Activated CD4-positive, alpha-beta memory T cell treated with anti-CD3 and anti-CD28 coated beads for 36 hours (primary cell): ENCODE measurements around the gene TULP3. TPM values are rescaled to one million over a fixed set of nuclear protein-coding genes. Genes with fewer than 3 reads are reported as not detected.

Experiments
- CTCF ChIA-PET: fragments of 350-600 bp; sonication (Branson Sonifier 250); formaldehyde crosslinking; loops from one replicate; lab custom pipeline; 2021; ENCODE audit warnings: antibody characterized with exemption, inconsistent platforms; lab: Charles Lee
- POLR2A ChIA-PET: fragments of 350-600 bp; sonication (Branson Sonifier 250); formaldehyde crosslinking; loops from one replicate; lab custom pipeline; 2021; ENCODE audit warnings: antibody characterized with exemption; lab: Charles Lee
- DNase-seq: peaks from one replicate; pipeline ENCODE4 v3.0.0-alpha.2; 2020
- H3K27ac Mint-ChIP-seq: one replicate; pipeline ENCODE4 v1.8.0; 2021; ENCODE audit warnings: mixed read lengths
- H3K27me3 Mint-ChIP-seq: one replicate; pipeline ENCODE4 v1.8.0; 2021; ENCODE audit warnings: mixed read lengths
- H3K36me3 Mint-ChIP-seq: one replicate; pipeline ENCODE4 v1.8.0; 2021; ENCODE audit warnings: mixed read lengths
- H3K4me1 Mint-ChIP-seq: one replicate; pipeline ENCODE4 v1.8.0; 2021; ENCODE audit warnings: low read depth, mixed read lengths
- H3K4me3 Mint-ChIP-seq: one replicate; pipeline ENCODE4 v1.8.0; 2021; ENCODE audit warnings: mild to moderate bottlenecking, mixed read lengths
- H3K9me3 Mint-ChIP-seq: one replicate; pipeline ENCODE4 v1.8.0; 2021; ENCODE audit warnings: mixed read lengths
- intact Hi-C: fragments of 100-400 bp; cut with micrococcal nuclease; formaldehyde crosslinking; loops from one replicate; pipeline ENCODE4 v1.15.1; 2023
- total RNA-seq, 2 experiments: library from RNA; stranded (reverse); gene quantifications; one replicate each; pipeline ENCODE4 v1.2.3, GENCODE V29; 2021

TULP3 gene
- total RNA-seq, 2 experiments from 2014 or later = 5.5 to 6.5 TPM

- intact Hi-C loops = no loop called here
- no peak for DNase-seq
- POLR2A ChIA-PET = no interaction called here
- H3K36me3 Mint-ChIP-seq = peaks cover 14% of the 10 kb centered on the region
- no peak overlapping the region for H3K4me3 Mint-ChIP-seq
- no peak overlapping the region for H3K27ac Mint-ChIP-seq
- no peaks in the 10 kb centered on the region for H3K4me1 Mint-ChIP-seq
- H3K27me3 Mint-ChIP-seq = no peaks in the 10 kb centered on the region
- no peaks in the 10 kb centered on the region for H3K9me3 Mint-ChIP-seq
- CTCF ChIA-PET = no interaction called here
Observed at GRCh38 chr12:2934371-2934770, 43.7 kb downstream of the TULP3 start.

GRCh38 chr12:2936301-2936700, 45.6 kb downstream of the TULP3 start:
- POLR2A ChIA-PET = no interaction called here

GRCh38 chr12:2937500-2937899, 46.8 kb downstream of the TULP3 start:
- Mint-ChIP-seq H3K27me3 (no peaks in the 10 kb centered on the region), H3K36me3 (peaks cover 7% of the 10 kb centered on the region), H3K4me3 (no peak overlapping the region), H3K9me3 (no peaks in the 10 kb centered on the region), H3K4me1 (no peaks in the 10 kb centered on the region), H3K27ac (no peak overlapping the region)
- DNase-seq = no peak
- CTCF ChIA-PET = no interaction called here
- POLR2A ChIA-PET = no interaction called here
- intact Hi-C loops = no loop called here

More at GRCh38 chr12:2936301-2936700, 45.6 kb downstream of the TULP3 start:
- no peak overlapping the region for H3K4me3 Mint-ChIP-seq
- no peak for DNase-seq
- intact Hi-C loops = no loop called here
- no peaks in the 10 kb centered on the region for H3K9me3 Mint-ChIP-seq
- no peak overlapping the region for H3K27ac Mint-ChIP-seq
- no peaks in the 10 kb centered on the region for H3K4me1 Mint-ChIP-seq
- CTCF ChIA-PET = no interaction called here
- no peaks in the 10 kb centered on the region for H3K27me3 Mint-ChIP-seq
- H3K36me3 Mint-ChIP-seq = peaks cover 7% of the 10 kb centered on the region

- no peak overlapping the region for H3K27ac Mint-ChIP-seq
- no peaks in the 10 kb centered on the region for H3K27me3 Mint-ChIP-seq
- H3K4me1 Mint-ChIP-seq = no peaks in the 10 kb centered on the region
- ChIA-PET CTCF (no interaction called here), POLR2A (no interaction called here)
- H3K36me3 Mint-ChIP-seq = peaks cover 6% of the 10 kb centered on the region
- intact Hi-C loops = no loop called here
- H3K9me3 Mint-ChIP-seq = no peaks in the 10 kb centered on the region
- DNase-seq = no peak
- no peak overlapping the region for H3K4me3 Mint-ChIP-seq
Observed at GRCh38 chr12:2939191-2939590, 48.5 kb downstream of the TULP3 start.

GRCh38 chr12:2940564-2940963, 49.9 kb downstream of the TULP3 start:
- Mint-ChIP-seq H3K9me3 (no peaks in the 10 kb centered on the region), H3K4me3 (no peak overlapping the region)

GRCh38 chr12:2941524-2941923, 50.8 kb downstream of the TULP3 start:
- Mint-ChIP-seq H3K4me1 (no peaks in the 10 kb centered on the region), H3K27ac (no peak overlapping the region), H3K27me3 (no peaks in the 10 kb centered on the region), H3K9me3 (no peaks in the 10 kb centered on the region), H3K36me3 (peaks cover 3% of the 10 kb centered on the region), H3K4me3 (no peak overlapping the region)
- ChIA-PET CTCF (no interaction called here), POLR2A (no interaction called here)
- DNase-seq = no peak
- intact Hi-C loops = no loop called here

More at GRCh38 chr12:2940564-2940963, 49.9 kb downstream of the TULP3 start:
- ChIA-PET CTCF (no interaction called here), POLR2A (no interaction called here)
- DNase-seq = no peak
- intact Hi-C loops = no loop called here
- Mint-ChIP-seq H3K27me3 (no peaks in the 10 kb centered on the region), H3K27ac (no peak overlapping the region), H3K36me3 (peaks cover 3% of the 10 kb centered on the region), H3K4me1 (no peaks in the 10 kb centered on the region)

- Mint-ChIP-seq H3K9me3 (no peaks in the 10 kb centered on the region), H3K4me1 (no peaks in the 10 kb centered on the region), H3K27ac (no peak overlapping the region), H3K36me3 (peaks cover 3% of the 10 kb centered on the region), H3K27me3 (no peaks in the 10 kb centered on the region), H3K4me3 (peak overlapping the region; percentile 14)
- ChIA-PET POLR2A (no interaction called here), CTCF (interaction anchor here (0.8 to 3.5 kb wide), 15 partner anchors 12 to 131 kb away, joined by 3 to 40 read pairs (median 4); no protein-coding TSS in a partner anchor)
- peak; percentile 79 for DNase-seq
- intact Hi-C loops = loop anchor here (2.0 kb wide), 1 partner anchor 60 kb away; no protein-coding TSS in a partner anchor
Observed at GRCh38 chr12:2944401-2945047, 53.8 kb downstream of the TULP3 start.

GRCh38 chr12:2949411-2949810, 58.7 kb downstream of the TULP3 start:
- H3K9me3 Mint-ChIP-seq = no peaks in the 10 kb centered on the region
- H3K27me3 Mint-ChIP-seq = no peaks in the 10 kb centered on the region
- intact Hi-C loops = no loop called here
- H3K4me1 Mint-ChIP-seq = no peaks in the 10 kb centered on the region
- no peak overlapping the region for H3K4me3 Mint-ChIP-seq
- no peak overlapping the region for H3K27ac Mint-ChIP-seq
- ChIA-PET POLR2A (no interaction called here), CTCF (no interaction called here)
- DNase-seq = no peak
- H3K36me3 Mint-ChIP-seq = no peaks in the 10 kb centered on the region

GRCh38 chr12:2955888-2956287, 65.2 kb downstream of the TULP3 start:
- Mint-ChIP-seq H3K4me3 (no peak overlapping the region), H3K4me1 (peaks cover 18% of the 10 kb centered on the region), H3K27ac (no peak overlapping the region), H3K27me3 (peaks cover 29% of the 10 kb centered on the region), H3K36me3 (no peaks in the 10 kb centered on the region), H3K9me3 (no peaks in the 10 kb centered on the region)
- no peak for DNase-seq
- POLR2A ChIA-PET = no interaction called here
- intact Hi-C loops = no loop called here
- CTCF ChIA-PET = no interaction called here

GRCh38 chr12:2957816-2958431, 67.2 kb downstream of the TULP3 start:
- Mint-ChIP-seq H3K27me3 (peaks cover 42% of the 10 kb centered on the region), H3K27ac (no peak overlapping the region), H3K4me1 (peaks cover 20% of the 10 kb centered on the region), H3K36me3 (no peaks in the 10 kb centered on the region), H3K4me3 (no peak overlapping the region), H3K9me3 (no peaks in the 10 kb centered on the region)
- ChIA-PET POLR2A (no interaction called here), CTCF (interaction anchor here (1.0 kb wide), 1 partner anchor 84 kb away, joined by 4 read pairs; no protein-coding TSS in a partner anchor)
- intact Hi-C loops = no loop called here
- no peak for DNase-seq

GRCh38 chr12:2958432-2959191, 67.9 kb downstream of the TULP3 start:
- intact Hi-C loops = no loop called here
- POLR2A ChIA-PET = no interaction called here
- CTCF ChIA-PET = interaction anchor here (1.0 kb wide), 1 partner anchor 84 kb away, joined by 4 read pairs; no protein-coding TSS in a partner anchor
- DNase-seq = peak; percentile 15
- Mint-ChIP-seq H3K4me1 (peaks cover 20% of the 10 kb centered on the region), H3K27ac (no peak overlapping the region), H3K36me3 (no peaks in the 10 kb centered on the region), H3K27me3 (peaks cover 47% of the 10 kb centered on the region), H3K4me3 (peak overlapping the region; percentile 77), H3K9me3 (no peaks in the 10 kb centered on the region)

- peaks cover 47% of the 10 kb centered on the region for H3K27me3 Mint-ChIP-seq
- ChIA-PET POLR2A (no interaction called here), CTCF (no interaction called here)
- H3K27ac Mint-ChIP-seq = no peak within 1 kb of the TSS
- peaks cover 20% of the 10 kb centered on the region for H3K4me1 Mint-ChIP-seq
- H3K9me3 Mint-ChIP-seq = no peaks in the 10 kb centered on the region
- H3K4me3 Mint-ChIP-seq = peak within 1 kb of the TSS; percentile 77
- peak; percentile 20 for DNase-seq
- intact Hi-C loops = no loop called here
- H3K36me3 Mint-ChIP-seq = no peaks in the 10 kb centered on the region
Observed at GRCh38 chr12:2959192-2959504, 68.5 kb downstream of the TULP3 start, which contains the start of gene TEAD4. Gene TEAD4, plus strand, starts transcription at chr12:2959397.
